ENCODE measurements around the gene EMILIN1. TPM values are rescaled to one million over a fixed set of nuclear protein-coding genes. Genes with fewer than 3 reads are reported as not detected.

EMILIN1 gene
- total and polyA plus RNA-seq, 10 of the 15 experiments (the other 5 are each of a cell fraction or from before 2014, with no cell fraction given), result 0.01 to 2.3 (median 1.2) TPM; not detected in 2

GRCh38 chr2:27089111-27089954, 10.9 kb downstream of the EMILIN1 start:
- in situ Hi-C loops (cut with MboI) (loop anchor here (10.0 kb wide), 1 partner anchor 125 kb away; no protein-coding TSS in a partner anchor), intact Hi-C loops (cut with micrococcal nuclease; ENCODE audit: unreplicated experiment) (no loop called here)
- Histone ChIP-seq H3K36me3 (ENCODE audit: control insufficient read depth in 2 of 2, insufficient read depth in 2 of 2, low read length in 1 of 2) (no peaks in the 10 kb centered on the region), H3K4me2 (ENCODE audit: control insufficient read depth, insufficient read depth) (no peak overlapping the region), H3K4me1 (ENCODE audit: control insufficient read depth, insufficient read depth, low read length) (peaks cover 11% of the 10 kb centered on the region; the same call in 1 of the 2 replicates), H3K27ac (ENCODE audit: control insufficient read depth, insufficient read depth) (no peak overlapping the region), H3K4me3 (no peak overlapping the region), H3K9ac (ENCODE audit: control insufficient read depth, insufficient read depth, low read length) (no peak overlapping the region), H2AFZ (ENCODE audit: control insufficient read depth, low read depth, low read length) (no peak overlapping the region), H3K27me3 (replicated peaks in 1 of 2; ENCODE audit: control insufficient read depth in 2 of 2, insufficient read depth in 2 of 2, low read length in 1 of 2) (no peaks in the 10 kb centered on the region), H3K79me2 (ENCODE audit: control insufficient read depth, insufficient read depth, low read length) (no peaks in the 10 kb centered on the region), H4K20me1 (ENCODE audit: control insufficient read depth, insufficient read depth) (no peaks in the 10 kb centered on the region), H3K9me3 (replicated peaks; ENCODE audit: control insufficient read depth, insufficient read depth, low read length) (no peaks in the 10 kb centered on the region)
- ATAC-seq (no peak), FAIRE-seq (no peak), DNase-seq (ENCODE audit: low read depth, low spot score) (no peak)
- TF ChIP-seq, protein P1, sequence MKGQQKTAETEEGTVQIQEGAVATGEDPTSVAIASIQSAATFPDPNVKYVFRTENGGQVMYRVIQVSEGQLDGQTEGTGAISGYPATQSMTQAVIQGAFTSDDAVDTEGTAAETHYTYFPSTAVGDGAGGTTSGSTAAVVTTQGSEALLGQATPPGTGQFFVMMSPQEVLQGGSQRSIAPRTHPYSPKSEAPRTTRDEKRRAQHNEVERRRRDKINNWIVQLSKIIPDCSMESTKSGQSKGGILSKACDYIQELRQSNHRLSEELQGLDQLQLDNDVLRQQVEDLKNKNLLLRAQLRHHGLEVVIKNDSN (IDR thresholded peaks at IDR 0.05; ENCODE audit: borderline replicate concordance, extremely low read length, insufficient read depth, low read depth, low read length), result no peak
- no peak for TF ChIP-seq CUX1 (IDR thresholded peaks at IDR 0.05; ENCODE audit: insufficient replicate concordance, low read depth, low read length)
- TF ChIP-seq HDGF (IDR thresholded peaks at IDR 0.05), result no peak
- no peak for TF ChIP-seq BACH1 (IDR thresholded peaks at IDR 0.05; ENCODE audit: borderline replicate concordance)
- TF ChIP-seq ELK1 (IDR thresholded peaks at IDR 0.05; ENCODE audit: low read depth, low read length), result no peak
- TF ChIP-seq TCF12 (IDR thresholded peaks at IDR 0.05; ENCODE audit: low read depth, low read length), result no peak
- no peak for TF ChIP-seq SREBF1 (IDR thresholded peaks at IDR 0.05; ENCODE audit: low read length)
- no peak for TF ChIP-seq ZZZ3 (IDR thresholded peaks at IDR 0.05; ENCODE audit: control insufficient read depth, insufficient read length, low read depth)
- TF ChIP-seq, protein P2, sequence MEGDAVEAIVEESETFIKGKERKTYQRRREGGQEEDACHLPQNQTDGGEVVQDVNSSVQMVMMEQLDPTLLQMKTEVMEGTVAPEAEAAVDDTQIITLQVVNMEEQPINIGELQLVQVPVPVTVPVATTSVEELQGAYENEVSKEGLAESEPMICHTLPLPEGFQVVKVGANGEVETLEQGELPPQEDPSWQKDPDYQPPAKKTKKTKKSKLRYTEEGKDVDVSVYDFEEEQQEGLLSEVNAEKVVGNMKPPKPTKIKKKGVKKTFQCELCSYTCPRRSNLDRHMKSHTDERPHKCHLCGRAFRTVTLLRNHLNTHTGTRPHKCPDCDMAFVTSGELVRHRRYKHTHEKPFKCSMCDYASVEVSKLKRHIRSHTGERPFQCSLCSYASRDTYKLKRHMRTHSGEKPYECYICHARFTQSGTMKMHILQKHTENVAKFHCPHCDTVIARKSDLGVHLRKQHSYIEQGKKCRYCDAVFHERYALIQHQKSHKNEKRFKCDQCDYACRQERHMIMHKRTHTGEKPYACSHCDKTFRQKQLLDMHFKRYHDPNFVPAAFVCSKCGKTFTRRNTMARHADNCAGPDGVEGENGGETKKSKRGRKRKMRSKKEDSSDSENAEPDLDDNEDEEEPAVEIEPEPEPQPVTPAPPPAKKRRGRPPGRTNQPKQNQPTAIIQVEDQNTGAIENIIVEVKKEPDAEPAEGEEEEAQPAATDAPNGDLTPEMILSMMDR (IDR thresholded peaks at IDR 0.05 in 2 of 3, conservative IDR thresholded peaks at IDR 0.05 in 1 of 3; ENCODE audit: control insufficient read depth in 2 of 3, extremely low read depth in 1 of 3, insufficient read depth in 1 of 3, low read depth in 3 of 3, low read length in 3 of 3), result no peak
- no peak for TF ChIP-seq TCF3 (IDR thresholded peaks at IDR 0.05; ENCODE audit: borderline replicate concordance, insufficient read depth, low read depth, low read length)
- ChIA-PET SMC1A (ENCODE audit: uncharacterized antibody, unreplicated experiment) (interaction anchor here (1.1 kb wide), 1 partner anchor 46 kb away, joined by 3 read pairs; no protein-coding TSS in a partner anchor), CTCF (interaction anchor here (2.1 kb wide), 1 partner anchor 80 kb away, joined by 6 read pairs; no protein-coding TSS in a partner anchor), RAD21 (ENCODE audit: unreplicated experiment) (interaction anchor here (1.2 kb wide), 2 partner anchors 102 to 130 kb away, joined by 3 read pairs; no protein-coding TSS in a partner anchor), POLR2A (interaction anchor here (0.6 to 0.7 kb wide), 2 partner anchors 122 to 183 kb away, joined by 3 to 8 read pairs; no protein-coding TSS in a partner anchor)
- no TSS peak for BruUV-seq (replicated peaks)
- 61% methylated on average over 14 of the region's 14 CpGs for WGBS (ENCODE audit: insufficient coverage, insufficient replicate concordance, low lambda C conversion rate, missing lambda C conversion rate)

All from GM12878 (cell line).